Sigmoid colon (tissue), 7 donors: ENCODE data around the gene TNNI3K. TPM values are rescaled to one million over a fixed set of nuclear protein-coding genes. Genes with fewer than 3 reads are reported as not detected.

ENCODE experiments used
- DNase-seq: peaks from one replicate; pipeline ENCODE4 v3.0.0-alpha.2; 2019
- H3K27ac ChIP-seq, 4 donors: fragments of 200-600 bp; sonication (generic); one replicate each; pipeline ENCODE4 v1.5.1; 2016 to 2019; ENCODE audit warnings: mild to moderate bottlenecking in 1 of 4
- H3K27me3 ChIP-seq, 3 donors: fragments of 200-600 bp; sonication (generic); one replicate each; pipeline ENCODE4 v1.5.1; 2019; ENCODE audit warnings: mild to moderate bottlenecking in 1 of 3
- H3K36me3 ChIP-seq, 4 donors: fragments of 200-600 bp; sonication (generic); one replicate each; pipeline ENCODE4 v1.5.1; 2016 to 2019
- H3K4me1 ChIP-seq, 4 donors: fragments of 200-600 bp; sonication (generic); one replicate each; pipeline ENCODE4 v1.5.1; 2017 to 2019
- H3K4me3 ChIP-seq, 4 donors: fragments of 200-600 bp; sonication (generic); one replicate each; pipeline ENCODE4 v1.5.1; 2017 to 2019; ENCODE audit warnings: mild to moderate bottlenecking in 2 of 4, moderate library complexity in 1 of 4
- H3K9me3 ChIP-seq, 4 donors: fragments of 200-600 bp in 3 of 4; sonication (generic) in 3 of 4; one replicate each; pipeline versions ENCODE4 v1.5.1 to v1.6.1; 2013 to 2019
- EP300 ChIP-seq, 4 donors: sonication (generic); formaldehyde crosslinking; IDR thresholded peaks; one replicate each; pipeline ENCODE4 v1.6.1; 2017; ENCODE audit warnings: antibody characterized with exemption in 4 of 4
- POLR2A ChIP-seq, 2 donors: fragments of 450-650 bp; IDR thresholded peaks; one replicate each; pipeline ENCODE4 v1.6.1; 2016; ENCODE audit warnings: antibody characterized with exemption in 2 of 2, mild to moderate bottlenecking in 2 of 2, moderate library complexity in 2 of 2
- POLR2AphosphoS5 ChIP-seq, 4 donors: sonication (generic); formaldehyde crosslinking; IDR thresholded peaks; one replicate each; pipeline ENCODE4 v1.6.1; 2017; ENCODE audit warnings: antibody characterized with exemption in 4 of 4
- WGBS, 2 donors: extraction: QIAGEN DNeasy Blood & Tissue Kit; methylation state at CpG; one replicate each; pipeline ENCODE4 v1.1.7; 2013; 5-methylcytosine and 5-hydroxymethylcytosine counted together
- intact Hi-C: fragments of 100-400 bp; cut with DNase I; formaldehyde crosslinking; loops from one replicate; pipeline ENCODE4 v1.15.1; 2023
- polyA plus RNA-seq, 3 donors: library from polyadenylated mRNA; stranded (reverse); fragments of 200-250 nt; gene quantifications; one replicate each; pipeline ENCODE4 v1.2.3, GENCODE V29; 2013
- total RNA-seq, 4 donors: library from RNA; depleted of rRNA; stranded (reverse); fragments of >200 nt; gene quantifications; one replicate each; pipeline ENCODE4 v1.1.0, GENCODE V29; 2016
- TF ChIP-seq, protein P1 (sequence below), 4 experiments: fragments of 450-650 bp in 3 of 4; fragments of 200-600 bp in 1 of 4; IDR thresholded peaks; one replicate each; pipeline ENCODE4 v1.5.1; 2016 to 2019; ENCODE audit warnings: antibody characterized with exemption in 4 of 4, mild to moderate bottlenecking in 3 of 4, moderate library complexity in 2 of 4
- donor health status: healthy with polysubstance abuse.
- donor health status: Bipolar disorder and iron deficiency.
- donor health status: healthy.

The TNNI3K gene
- total and polyA plus RNA-seq, 7 donors: 0.45 to 6.9 (median 3.8) TPM; not detected in 1

DNA sequence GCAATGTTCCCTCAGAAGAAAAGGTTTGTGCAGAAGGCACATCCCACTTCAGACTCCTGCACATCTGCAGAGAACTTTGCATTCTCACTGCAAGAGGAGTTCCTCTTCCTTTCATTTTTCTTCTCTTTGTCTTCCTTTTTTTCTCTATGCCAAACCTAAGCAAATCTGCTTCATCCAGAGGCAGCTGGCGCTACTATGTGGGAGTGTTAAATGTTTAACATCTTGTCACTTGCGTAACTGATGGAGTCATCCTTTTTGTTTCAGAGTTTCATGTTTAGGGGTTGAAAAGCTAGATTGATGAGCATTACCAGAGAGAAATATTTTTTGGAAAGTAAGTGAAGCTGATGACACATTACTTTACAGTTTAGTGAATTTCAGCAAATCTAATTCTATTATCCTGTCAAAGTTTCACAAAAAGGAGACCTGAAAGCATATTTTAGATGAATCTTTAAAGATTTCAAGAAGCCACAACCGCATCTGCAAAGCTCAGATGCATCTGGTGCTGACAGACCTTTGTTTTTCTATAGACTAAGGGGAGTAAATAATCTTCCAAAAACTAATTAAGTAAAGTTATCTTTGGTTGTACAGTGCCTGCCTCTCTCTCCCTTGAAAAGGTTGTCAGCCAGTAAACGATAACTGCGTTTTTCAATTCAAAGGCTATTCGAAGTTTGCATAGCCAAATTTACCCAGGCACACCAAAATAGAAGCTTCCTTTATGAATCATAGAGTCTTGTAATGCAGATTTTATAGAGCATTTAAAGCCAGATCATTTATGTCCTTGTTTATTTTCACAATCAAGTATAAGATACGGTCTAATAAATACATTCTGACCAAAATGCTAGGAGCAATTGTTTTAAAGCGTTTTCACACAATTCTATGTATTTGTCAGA lies 278.5 kb downstream of the TNNI3K start:
- whole genome bisulfite sequencing, 2 donors: 76 to 77% methylated on average over 8 of the region's 8 CpGs
- no peak for DNase-seq
- Histone ChIP-seq H3K27me3 (no peaks in the 10 kb centered on the region), H3K36me3 (no peaks in the 10 kb centered on the region), H3K27ac (no peak overlapping the region), H3K4me3 (no peak overlapping the region), H3K9me3 (peaks cover 0 to 2% (median 0%) of the 10 kb centered on the region in 4 donors), H3K4me1 (no peaks in the 10 kb centered on the region)
- TF ChIP-seq EP300 (IDR thresholded peaks at IDR 0.05): no peak
- TF ChIP-seq, protein P1, sequence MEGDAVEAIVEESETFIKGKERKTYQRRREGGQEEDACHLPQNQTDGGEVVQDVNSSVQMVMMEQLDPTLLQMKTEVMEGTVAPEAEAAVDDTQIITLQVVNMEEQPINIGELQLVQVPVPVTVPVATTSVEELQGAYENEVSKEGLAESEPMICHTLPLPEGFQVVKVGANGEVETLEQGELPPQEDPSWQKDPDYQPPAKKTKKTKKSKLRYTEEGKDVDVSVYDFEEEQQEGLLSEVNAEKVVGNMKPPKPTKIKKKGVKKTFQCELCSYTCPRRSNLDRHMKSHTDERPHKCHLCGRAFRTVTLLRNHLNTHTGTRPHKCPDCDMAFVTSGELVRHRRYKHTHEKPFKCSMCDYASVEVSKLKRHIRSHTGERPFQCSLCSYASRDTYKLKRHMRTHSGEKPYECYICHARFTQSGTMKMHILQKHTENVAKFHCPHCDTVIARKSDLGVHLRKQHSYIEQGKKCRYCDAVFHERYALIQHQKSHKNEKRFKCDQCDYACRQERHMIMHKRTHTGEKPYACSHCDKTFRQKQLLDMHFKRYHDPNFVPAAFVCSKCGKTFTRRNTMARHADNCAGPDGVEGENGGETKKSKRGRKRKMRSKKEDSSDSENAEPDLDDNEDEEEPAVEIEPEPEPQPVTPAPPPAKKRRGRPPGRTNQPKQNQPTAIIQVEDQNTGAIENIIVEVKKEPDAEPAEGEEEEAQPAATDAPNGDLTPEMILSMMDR (IDR thresholded peaks at IDR 0.05): no peak
- TF ChIP-seq POLR2A (IDR thresholded peaks at IDR 0.05): no peak
- TF ChIP-seq POLR2AphosphoS5 (IDR thresholded peaks at IDR 0.05): no peak
- intact Hi-C loops: no loop called here

DNA sequence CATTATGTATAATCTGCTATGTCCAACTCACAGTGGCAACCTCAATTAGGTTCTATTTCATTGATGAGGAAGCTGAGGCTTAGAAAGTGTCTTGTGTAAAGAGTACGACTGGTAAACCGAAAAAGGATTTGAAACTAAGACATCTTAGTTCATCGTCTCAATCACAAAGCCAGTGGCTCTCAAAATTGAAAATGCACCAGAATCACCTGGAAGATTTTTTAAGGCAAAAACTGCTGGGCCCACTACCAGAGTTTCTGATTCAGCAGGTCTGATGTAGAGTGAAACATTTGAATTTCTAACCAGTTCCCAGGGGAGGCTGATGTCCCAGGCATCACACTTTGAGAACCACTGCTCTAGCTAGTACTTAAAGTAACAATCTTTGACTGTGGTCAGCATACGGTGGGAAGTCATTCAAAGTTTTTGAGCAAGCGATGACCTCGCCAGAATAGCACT lies 282.4 kb downstream of the TNNI3K start:
- Histone ChIP-seq H3K27ac (no peak overlapping the region), H3K9me3 (peaks cover 0 to 2% (median 0%) of the 10 kb centered on the region in 4 donors), H3K36me3 (no peaks in the 10 kb centered on the region), H3K4me3 (no peak overlapping the region), H3K4me1 (no peaks in the 10 kb centered on the region), H3K27me3 (no peaks in the 10 kb centered on the region)
- 85 to 91% methylated on average over 6 of the region's 6 CpGs for WGBS, 2 donors
- TF ChIP-seq POLR2AphosphoS5 (IDR thresholded peaks at IDR 0.05) (no peak), POLR2A (IDR thresholded peaks at IDR 0.05) (no peak), EP300 (IDR thresholded peaks at IDR 0.05) (no peak)
- TF ChIP-seq, protein P1 (IDR thresholded peaks at IDR 0.05): no peak
- intact Hi-C loops: no loop called here
- no peak for DNase-seq

DNA sequence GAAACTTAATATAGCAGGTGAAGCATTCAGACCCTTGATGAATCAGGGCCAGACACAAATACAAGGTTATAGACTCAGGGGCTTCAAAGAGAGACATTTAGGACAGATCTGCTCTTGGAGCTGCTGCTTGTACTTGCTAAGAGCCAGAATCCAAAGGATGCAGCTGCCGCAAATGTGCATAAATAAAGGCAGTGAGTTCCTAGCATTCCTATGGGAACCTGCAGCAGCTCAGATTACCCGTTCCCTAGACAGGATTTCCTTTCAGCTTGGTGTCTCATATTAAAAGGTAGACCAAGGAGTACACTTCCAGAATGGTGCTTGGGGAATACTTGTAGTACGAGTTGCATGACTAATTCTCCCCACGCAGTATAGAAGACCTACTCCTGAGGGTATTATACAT lies 287.0 kb downstream of the TNNI3K start:
- H3K36me3 ChIP-seq: no peaks in the 10 kb centered on the region

DNA sequence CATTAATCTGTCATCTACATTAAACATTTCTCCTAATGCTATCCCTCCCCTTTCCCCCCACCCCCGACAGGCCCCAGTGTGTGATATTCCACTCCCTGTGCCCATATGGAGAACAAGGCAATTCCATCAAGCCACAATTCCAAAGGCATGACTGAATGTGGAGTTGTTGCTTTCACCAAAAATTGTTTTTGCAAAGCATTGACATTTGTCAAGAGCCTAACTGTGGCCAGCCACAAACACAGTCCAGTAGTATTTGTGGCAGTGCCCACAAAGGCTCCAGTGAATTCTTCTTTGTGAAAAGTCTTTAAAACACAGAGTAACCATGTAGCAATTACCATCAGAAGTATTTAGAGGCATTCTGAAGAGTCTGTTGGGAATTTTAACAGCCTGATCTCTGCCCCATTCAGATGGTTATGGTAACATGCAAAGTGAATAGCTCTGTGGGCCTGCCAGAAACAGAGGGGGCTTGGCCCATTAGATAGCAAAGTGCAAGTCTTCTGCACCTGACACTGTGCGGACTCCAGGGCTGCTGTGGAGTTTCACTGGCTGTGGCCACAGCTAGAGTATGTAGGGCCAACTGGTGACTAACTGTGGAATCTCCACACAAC lies 288.8 kb downstream of the TNNI3K start:
- no peak overlapping the region for H3K27ac ChIP-seq
- WGBS, 2 donors: 74 to 84% methylated on average over 2 of the region's 2 CpGs
- DNase-seq: no peak
- no peak overlapping the region for H3K4me3 ChIP-seq
- H3K27me3 ChIP-seq: no peaks in the 10 kb centered on the region
- intact Hi-C loops: no loop called here
- no peaks in the 10 kb centered on the region for H3K36me3 ChIP-seq
- H3K9me3 ChIP-seq: no peaks in the 10 kb centered on the region
- TF ChIP-seq, protein P1 (IDR thresholded peaks at IDR 0.05): no peak
- TF ChIP-seq EP300 (IDR thresholded peaks at IDR 0.05) (no peak), POLR2A (IDR thresholded peaks at IDR 0.05) (no peak), POLR2AphosphoS5 (IDR thresholded peaks at IDR 0.05) (no peak)
- no peaks in the 10 kb centered on the region for H3K4me1 ChIP-seq

More for the DNA sequence above, 287.0 kb downstream of the TNNI3K start:
- DNase-seq: no peak
- H3K27me3 ChIP-seq: no peaks in the 10 kb centered on the region
- H3K9me3 ChIP-seq: no peaks in the 10 kb centered on the region
- no peak overlapping the region for H3K27ac ChIP-seq
- WGBS, 2 donors: 37 to 38% methylated on average over 4 of the region's 4 CpGs
- TF ChIP-seq EP300 (IDR thresholded peaks at IDR 0.05) (no peak), POLR2A (IDR thresholded peaks at IDR 0.05) (no peak)
- TF ChIP-seq, protein P1 (IDR thresholded peaks at IDR 0.05): no peak
- H3K4me3 ChIP-seq: no peak overlapping the region
- intact Hi-C loops: no loop called here
- no peaks in the 10 kb centered on the region for H3K4me1 ChIP-seq
